ENCODE data around the gene OR10G7.
"Not testable (repeated sequence)": the region's sequence is repeated elsewhere in the genome, so short reads cannot be mapped to it uniquely, and the experiment has no call there.

The OR10G7 gene

GRCh38 chr11:124039557-124039956 lies 1.6 kb downstream of the OR10G7 start:
- FAIRE-seq, result no peak

- no peak for FAIRE-seq
These were observed 4.5 kb downstream of the OR10G7 start for GRCh38 chr11:124036666-124037065.

GRCh38 chr11:124026498-124026897 lies 14.6 kb downstream of the OR10G7 start, which contains the start of gene OR10G8:
OR10G8 (plus strand) TSS chr11:124026798; CDS start chr11:124029623, 2,825 bp downstream.
- FAIRE-seq, result no peak

- not testable (repeated sequence) for FAIRE-seq
These were observed 25.3 kb downstream of the OR10G7 start for GRCh38 chr11:124015837-124016236.

- FAIRE-seq, result no peak
These were observed 28.4 kb downstream of the OR10G7 start, which contains the start of gene OR10G4 for GRCh38 chr11:124012697-124013096. OR10G4 (plus strand) TSS chr11:124012997; CDS start chr11:124015575, 2,578 bp downstream.

GRCh38 chr11:123995119-123995518 lies 46.0 kb downstream of the OR10G7 start, which contains the start of gene OR10G6:
OR10G6 (minus strand) TSS chr11:123995161; CDS start chr11:123995161, 0 bp downstream.
- no peak for FAIRE-seq
